ENCODE data around the gene EEA1.

GRCh38 chr12:92745856-92746550, 183.1 kb downstream of the EEA1 start:
- no peak for TF ChIP-seq CTCF (IDR thresholded peaks at IDR 0.05)
- no peak for TF ChIP-seq POLR2A (IDR thresholded peaks at IDR 0.05)

Measured in vagina (tissue), 2 donors.